ENCODE measurements around the gene FAM153A. TPM values are rescaled to one million over a fixed set of nuclear protein-coding genes. Genes with fewer than 3 reads are reported as not detected.
"Not testable (repeated sequence)": the region's sequence is repeated elsewhere in the genome, so short reads cannot be mapped to it uniquely, and the experiment has no call there.

The FAM153A gene
- not detected in 2 replicates for total RNA-seq (2016; rRNA removed; fragmentation: Illumina TruSeq; extraction: Trizol)
- not detected in 2 replicates for total RNA-seq (2016; cell fraction: cytosol; rRNA removed; fragmentation: Illumina TruSeq; extraction: Trizol; ENCODE audit: low read depth)
- not detected in 2 replicates for total RNA-seq (2016; cell fraction: insoluble cytoplasmic fraction; rRNA removed; fragmentation: Illumina TruSeq; extraction: Trizol)
- total RNA-seq (2016; cell fraction: membrane; rRNA removed; fragmentation: Illumina TruSeq; extraction: Trizol), result not detected in 2 replicates
- total RNA-seq (2016; cell fraction: nucleus; rRNA removed; fragmentation: Illumina TruSeq; extraction: Trizol), result not detected in 2 replicates
- polyA plus RNA-seq (2011; rRNA removed), result 0.22 TPM in 1 of 2 replicates, not detected in the other
- not detected in 2 replicates for polyA plus RNA-seq (2011; cell fraction: cytosol; rRNA removed)
- polyA plus RNA-seq (2011; cell fraction: nucleus; rRNA removed), result not detected in 2 replicates
- polyA plus RNA-seq (2012), result 0.16 and 0.48 TPM in 2 replicates
- not detected in 2 replicates for polyA plus RNA-seq (2016; cell fraction: cytosol; fragmentation: Illumina TruSeq; extraction: Trizol; ENCODE audit: low read depth)
- not detected in 2 replicates for polyA plus RNA-seq (2016; cell fraction: insoluble cytoplasmic fraction; fragmentation: Illumina TruSeq; extraction: Trizol; ENCODE audit: low read depth)
- polyA plus RNA-seq (2016; cell fraction: membrane; fragmentation: Illumina TruSeq; extraction: Trizol; ENCODE audit: low read depth), result not detected in 2 replicates
- polyA plus RNA-seq (2016; cell fraction: nucleus; fragmentation: Illumina TruSeq; extraction: Trizol; ENCODE audit: insufficient read depth, low read depth), result not detected in 2 replicates
- polyA minus RNA-seq (2011; rRNA and poly(A)+ RNA removed; ENCODE audit: low replicate concordance), result not detected in 2 replicates
- not detected in 2 replicates for polyA minus RNA-seq (2011; cell fraction: cytosol; rRNA and poly(A)+ RNA removed)
- polyA minus RNA-seq (2011; cell fraction: nucleus; rRNA and poly(A)+ RNA removed), result not detected in 2 replicates
- percentile 8 among the genes with signal in this experiment for Bru-seq, nascent RNA
- BruChase-seq, experiment 1, labeled RNA remaining after a 6-hour chase, result not detected
- percentile 3 among the genes with signal in this experiment for BruChase-seq, experiment 2, labeled RNA remaining after a 2-hour chase
- long read RNA-seq, experiment 1, result 0 reads
- long read RNA-seq, experiment 2, result 0 reads

- CTCF ChIA-PET (ENCODE audit: low intra/inter-chr PET ratio, low total read pairs); BruUV-seq (replicated peaks); H3K9me3 ChIP-seq (ENCODE audit: low read length); H2AFZ ChIP-seq (ENCODE audit: low read length); ATAC-seq; H3K79me2 ChIP-seq (ENCODE audit: insufficient read depth, low read length); intact Hi-C loops (cut with micrococcal nuclease; ENCODE audit: unreplicated experiment); H3K36me3 ChIP-seq (replicated peaks in 1 of 2; ENCODE audit: control insufficient read depth in 1 of 2, insufficient read depth in 2 of 2, low read length in 2 of 2); H3K4me2 ChIP-seq (ENCODE audit: low read depth, low read length); H3K9ac ChIP-seq (ENCODE audit: insufficient read depth, low read depth, low read length); H3K4me1 ChIP-seq (ENCODE audit: insufficient read depth, low read length); H4K20me1 ChIP-seq (ENCODE audit: insufficient read depth, low read length); in situ Hi-C loops (cut with HindIII; ENCODE audit: extremely low pct_ligation_motif_present, low pct_unique_long_range_greater_than_20kb); H3K4me3 ChIP-seq (replicated peaks in 1 of 3; ENCODE audit: insufficient read depth in 1 of 3, low read depth in 2 of 3, low read length in 3 of 3); POLR2A ChIA-PET; H3K27ac ChIP-seq (ENCODE audit: extremely low read length, insufficient read depth, low read length); H3K27me3 ChIP-seq (ENCODE audit: control insufficient read depth in 1 of 2, insufficient read depth in 2 of 2, low read length in 2 of 2); FAIRE-seq; DNase-seq (ENCODE audit: low spot score): not testable (repeated sequence)
- no CpG with 5 or more reads among the region's 67 CpGs for WGBS (ENCODE audit: low lambda C conversion rate)
These were observed at the start of gene FAM153A for GRCh38 chr5:177782792-177783633. FAM153A (minus strand) TSS chr5:177782899.

- POLR2A ChIA-PET; H3K27ac ChIP-seq (ENCODE audit: extremely low read length, insufficient read depth, low read length); H2AFZ ChIP-seq (ENCODE audit: low read length); DNase-seq (ENCODE audit: low spot score); H3K4me2 ChIP-seq (ENCODE audit: low read depth, low read length); H3K4me1 ChIP-seq (ENCODE audit: insufficient read depth, low read length); CTCF ChIA-PET (ENCODE audit: low intra/inter-chr PET ratio, low total read pairs); H3K9ac ChIP-seq (ENCODE audit: insufficient read depth, low read depth, low read length); BruUV-seq (replicated peaks); H3K79me2 ChIP-seq (ENCODE audit: insufficient read depth, low read length); intact Hi-C loops (cut with micrococcal nuclease; ENCODE audit: unreplicated experiment); FAIRE-seq; H4K20me1 ChIP-seq (ENCODE audit: insufficient read depth, low read length); in situ Hi-C loops (cut with HindIII; ENCODE audit: extremely low pct_ligation_motif_present, low pct_unique_long_range_greater_than_20kb); ATAC-seq; H3K4me3 ChIP-seq (replicated peaks in 1 of 3; ENCODE audit: insufficient read depth in 1 of 3, low read depth in 2 of 3, low read length in 3 of 3); H3K9me3 ChIP-seq (ENCODE audit: low read length); H3K27me3 ChIP-seq (ENCODE audit: control insufficient read depth in 1 of 2, insufficient read depth in 2 of 2, low read length in 2 of 2); H3K36me3 ChIP-seq (replicated peaks in 1 of 2; ENCODE audit: control insufficient read depth in 1 of 2, insufficient read depth in 2 of 2, low read length in 2 of 2): not testable (repeated sequence)
- 0% methylated on average over 1 of the region's 4 CpGs for WGBS (ENCODE audit: low lambda C conversion rate)
These were observed 49.6 kb upstream of the FAM153A start for GRCh38 chr5:177832287-177832686.

- H3K36me3 ChIP-seq (replicated peaks in 1 of 2; ENCODE audit: control insufficient read depth in 1 of 2, insufficient read depth in 2 of 2, low read length in 2 of 2); H3K27ac ChIP-seq (ENCODE audit: extremely low read length, insufficient read depth, low read length); H2AFZ ChIP-seq (ENCODE audit: low read length); intact Hi-C loops (cut with micrococcal nuclease; ENCODE audit: unreplicated experiment); FAIRE-seq; H3K4me2 ChIP-seq (ENCODE audit: low read depth, low read length); H3K4me3 ChIP-seq (replicated peaks in 1 of 3; ENCODE audit: insufficient read depth in 1 of 3, low read depth in 2 of 3, low read length in 3 of 3); H3K9ac ChIP-seq (ENCODE audit: insufficient read depth, low read depth, low read length); H4K20me1 ChIP-seq (ENCODE audit: insufficient read depth, low read length); H3K4me1 ChIP-seq (ENCODE audit: insufficient read depth, low read length); CTCF ChIA-PET (ENCODE audit: low intra/inter-chr PET ratio, low total read pairs); in situ Hi-C loops (cut with HindIII; ENCODE audit: extremely low pct_ligation_motif_present, low pct_unique_long_range_greater_than_20kb); ATAC-seq; H3K9me3 ChIP-seq (ENCODE audit: low read length); H3K79me2 ChIP-seq (ENCODE audit: insufficient read depth, low read length); BruUV-seq (replicated peaks); DNase-seq (ENCODE audit: low spot score); H3K27me3 ChIP-seq (ENCODE audit: control insufficient read depth in 1 of 2, insufficient read depth in 2 of 2, low read length in 2 of 2); POLR2A ChIA-PET: not testable (repeated sequence)
- no CpG with 5 or more reads among the region's 4 CpGs for WGBS (ENCODE audit: low lambda C conversion rate)
These were observed 43.4 kb upstream of the FAM153A start for GRCh38 chr5:177826073-177826472.

All from HepG2 (cell line).